Astrocyte (in vitro differentiated cells and primary cell): ENCODE results near the gene SEMA3G. TPM values are rescaled to one million over a fixed set of nuclear protein-coding genes. Genes with fewer than 3 reads are reported as not detected.
A peak's percentile ranks its signal among the peaks of the same experiment; 100 is the strongest.

Experiments
- DNase-seq: peaks from one replicate; pipeline ENCODE4 v3.0.0-alpha.2; 2010; ENCODE audit warnings: low read depth
- FAIRE-seq: peaks from 2 replicates; lab custom pipeline; 2011; peaks lifted over from hg19 to GRCh38; lab: Jason Lieb, UNC
- H2AFZ ChIP-seq: 2 replicates; pipeline ENCODE4 v1.6.0; 2012; ENCODE audit warnings: low read depth, low read length, inconsistent platforms
- H3K27ac ChIP-seq: 2 replicates; pipeline ENCODE4 v1.5.1; 2011; ENCODE audit warnings: low read depth, low read length, inconsistent platforms
- H3K27me3 ChIP-seq: 2 replicates; pipeline ENCODE4 v1.6.0; 2011; ENCODE audit warnings: low read length, inconsistent platforms; ENCODE audit not compliant: insufficient read depth
- H3K36me3 ChIP-seq: 2 replicates; pipeline ENCODE4 v1.5.1; 2011; ENCODE audit warnings: low read length, inconsistent platforms; ENCODE audit not compliant: insufficient read depth
- H3K4me1 ChIP-seq: 2 replicates; pipeline ENCODE4 v1.5.1; 2011; ENCODE audit warnings: low read length, inconsistent platforms; ENCODE audit not compliant: insufficient read depth
- H3K4me2 ChIP-seq: 2 replicates; pipeline ENCODE4 v1.6.0; 2012; ENCODE audit warnings: low read length, inconsistent platforms
- H3K4me3 ChIP-seq: 2 replicates; pipeline ENCODE4 v1.5.1; 2011; ENCODE audit warnings: low read depth, mild to moderate bottlenecking, low read length, inconsistent platforms; ENCODE audit not compliant: insufficient read depth
- H3K79me2 ChIP-seq: 2 replicates; pipeline ENCODE4 v1.6.0; 2012; ENCODE audit warnings: mild to moderate bottlenecking, low read length, inconsistent platforms; ENCODE audit not compliant: insufficient read depth
- H3K9ac ChIP-seq: 2 replicates; pipeline ENCODE4 v1.6.0; 2012; ENCODE audit warnings: mild to moderate bottlenecking, low read length, inconsistent platforms
- H3K9me3 ChIP-seq: 2 replicates; pipeline ENCODE4 v1.5.1; 2012; ENCODE audit warnings: low read depth, mild to moderate bottlenecking, low read length, inconsistent platforms; ENCODE audit not compliant: insufficient read depth
- H4K20me1 ChIP-seq: 2 replicates; pipeline ENCODE4 v1.6.0; 2012; ENCODE audit warnings: low read length, inconsistent platforms; ENCODE audit not compliant: insufficient read depth
- H3K27ac Mint-ChIP-seq: one replicate; pipeline ENCODE4 v1.8.0; 2021; ENCODE audit warnings: mild to moderate bottlenecking, mixed read lengths; ENCODE audit not compliant: unreplicated experiment
- H3K27me3 Mint-ChIP-seq: one replicate; pipeline ENCODE4 v1.8.0; 2021; ENCODE audit warnings: low read depth, mixed read lengths; ENCODE audit not compliant: unreplicated experiment
- H3K36me3 Mint-ChIP-seq: one replicate; pipeline ENCODE4 v1.8.0; 2021; ENCODE audit warnings: low read depth, mixed read lengths; ENCODE audit not compliant: unreplicated experiment
- H3K4me1 Mint-ChIP-seq: one replicate; pipeline ENCODE4 v1.8.0; 2021; ENCODE audit warnings: low read depth, mixed read lengths; ENCODE audit not compliant: unreplicated experiment
- H3K4me3 Mint-ChIP-seq: one replicate; pipeline ENCODE4 v1.8.0; 2021; ENCODE audit warnings: mild to moderate bottlenecking, moderate library complexity, mixed read lengths; ENCODE audit not compliant: unreplicated experiment
- H3K9me3 Mint-ChIP-seq: one replicate; pipeline ENCODE4 v1.8.0; 2021; ENCODE audit warnings: mild to moderate bottlenecking, mixed read lengths; ENCODE audit not compliant: unreplicated experiment
- EZH2 ChIP-seq: IDR thresholded peaks from 2 replicates; pipeline ENCODE4 v1.6.1; 2012; ENCODE audit warnings: mild to moderate bottlenecking, low read length, inconsistent platforms; ENCODE audit not compliant: insufficient read depth
- total RNA-seq: library from RNA; stranded (reverse); gene quantifications from 2 replicates; pipeline ENCODE4 v1.2.1, GENCODE V29; 2021
- TF ChIP-seq, protein P1 (sequence below): IDR thresholded peaks from 2 replicates; pipeline ENCODE4 v1.5.1; 2011; ENCODE audit warnings: low read depth, mild to moderate bottlenecking, inconsistent platforms, low read length, moderate library complexity; ENCODE audit not compliant: insufficient read depth

SEMA3G gene
- total RNA-seq, 1 donor from 2014 or later, result 0.09 TPM

DNA sequence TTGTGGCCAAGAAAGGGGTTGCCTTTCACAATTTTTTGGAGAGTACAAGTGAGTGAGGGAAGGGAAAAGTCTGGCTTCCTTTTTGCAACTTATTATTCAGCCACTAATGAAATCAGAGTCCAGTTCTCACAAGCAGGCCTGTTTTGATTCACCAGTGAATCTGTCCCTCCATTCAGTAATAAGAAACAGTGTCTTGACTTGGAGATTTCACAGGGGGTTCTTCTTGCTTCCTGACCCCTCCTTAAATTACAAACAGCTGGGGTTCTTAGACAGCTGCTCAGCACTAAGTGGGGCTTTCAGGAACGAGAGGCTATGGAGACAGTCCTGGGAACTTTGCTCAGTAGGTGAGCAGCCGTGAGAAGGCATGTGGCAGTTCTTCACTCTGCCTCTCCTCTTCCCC lies 24.5 kb downstream of the SEMA3G start:
- Histone ChIP-seq H3K27ac (no peak overlapping the region), H3K4me2 (no peak overlapping the region), H4K20me1 (no peaks in the 10 kb centered on the region), H3K4me1 (no peaks in the 10 kb centered on the region), H3K4me3 (no peak overlapping the region), H3K9ac (no peak overlapping the region), H3K36me3 (no peaks in the 10 kb centered on the region), H3K27me3 (no peaks in the 10 kb centered on the region), H2AFZ (no peak overlapping the region), H3K9me3 (no peaks in the 10 kb centered on the region), H3K79me2 (no peaks in the 10 kb centered on the region)
- H3K4me1 Mint-ChIP-seq, result no peaks in the 10 kb centered on the region
- no peak overlapping the region for H3K4me3 Mint-ChIP-seq
- H3K27me3 Mint-ChIP-seq, result peaks cover 13% of the 10 kb centered on the region
- FAIRE-seq (no peak), DNase-seq (no peak)
- H3K9me3 Mint-ChIP-seq, result no peaks in the 10 kb centered on the region
- H3K27ac Mint-ChIP-seq, result no peak overlapping the region
- H3K36me3 Mint-ChIP-seq, result peaks cover 4% of the 10 kb centered on the region
- TF ChIP-seq, protein P1, sequence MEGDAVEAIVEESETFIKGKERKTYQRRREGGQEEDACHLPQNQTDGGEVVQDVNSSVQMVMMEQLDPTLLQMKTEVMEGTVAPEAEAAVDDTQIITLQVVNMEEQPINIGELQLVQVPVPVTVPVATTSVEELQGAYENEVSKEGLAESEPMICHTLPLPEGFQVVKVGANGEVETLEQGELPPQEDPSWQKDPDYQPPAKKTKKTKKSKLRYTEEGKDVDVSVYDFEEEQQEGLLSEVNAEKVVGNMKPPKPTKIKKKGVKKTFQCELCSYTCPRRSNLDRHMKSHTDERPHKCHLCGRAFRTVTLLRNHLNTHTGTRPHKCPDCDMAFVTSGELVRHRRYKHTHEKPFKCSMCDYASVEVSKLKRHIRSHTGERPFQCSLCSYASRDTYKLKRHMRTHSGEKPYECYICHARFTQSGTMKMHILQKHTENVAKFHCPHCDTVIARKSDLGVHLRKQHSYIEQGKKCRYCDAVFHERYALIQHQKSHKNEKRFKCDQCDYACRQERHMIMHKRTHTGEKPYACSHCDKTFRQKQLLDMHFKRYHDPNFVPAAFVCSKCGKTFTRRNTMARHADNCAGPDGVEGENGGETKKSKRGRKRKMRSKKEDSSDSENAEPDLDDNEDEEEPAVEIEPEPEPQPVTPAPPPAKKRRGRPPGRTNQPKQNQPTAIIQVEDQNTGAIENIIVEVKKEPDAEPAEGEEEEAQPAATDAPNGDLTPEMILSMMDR, result no peak
- TF ChIP-seq EZH2, result no peak

DNA sequence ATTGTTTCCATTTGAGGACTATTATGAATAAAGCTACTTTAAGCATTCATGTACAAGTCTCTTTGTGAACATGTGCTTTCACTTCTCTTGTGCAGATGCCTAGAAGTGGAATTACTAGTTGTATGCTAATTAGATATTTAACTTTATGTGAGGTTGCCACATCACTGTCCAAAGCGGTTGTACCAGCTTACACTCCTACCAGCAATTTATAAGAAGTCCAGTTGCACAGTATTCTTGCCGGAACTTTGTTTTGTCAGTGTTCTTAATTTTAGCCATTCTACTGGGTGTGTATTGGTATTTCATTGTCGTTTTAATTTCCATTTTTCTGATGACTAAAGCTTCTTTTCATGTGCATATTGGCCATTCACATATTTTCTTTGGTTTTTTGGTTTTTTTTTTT lies 29.1 kb downstream of the SEMA3G start:
- Mint-ChIP-seq H3K9me3 (no peaks in the 10 kb centered on the region), H3K4me1 (peaks cover 2% of the 10 kb centered on the region), H3K27me3 (no peaks in the 10 kb centered on the region), H3K4me3 (no peak overlapping the region), H3K36me3 (peaks cover 2% of the 10 kb centered on the region), H3K27ac (no peak overlapping the region)
- Histone ChIP-seq H4K20me1 (peaks cover 13% of the 10 kb centered on the region), H3K27ac (no peak overlapping the region), H3K27me3 (no peaks in the 10 kb centered on the region), H2AFZ (no peak overlapping the region), H3K9ac (no peak overlapping the region), H3K4me2 (no peak overlapping the region), H3K9me3 (no peaks in the 10 kb centered on the region), H3K36me3 (no peaks in the 10 kb centered on the region), H3K4me1 (peaks cover 13% of the 10 kb centered on the region), H3K79me2 (no peaks in the 10 kb centered on the region), H3K4me3 (no peak overlapping the region)
- FAIRE-seq (no peak), DNase-seq (no peak)
- TF ChIP-seq, protein P1, result no peak
- no peak for TF ChIP-seq EZH2

DNA sequence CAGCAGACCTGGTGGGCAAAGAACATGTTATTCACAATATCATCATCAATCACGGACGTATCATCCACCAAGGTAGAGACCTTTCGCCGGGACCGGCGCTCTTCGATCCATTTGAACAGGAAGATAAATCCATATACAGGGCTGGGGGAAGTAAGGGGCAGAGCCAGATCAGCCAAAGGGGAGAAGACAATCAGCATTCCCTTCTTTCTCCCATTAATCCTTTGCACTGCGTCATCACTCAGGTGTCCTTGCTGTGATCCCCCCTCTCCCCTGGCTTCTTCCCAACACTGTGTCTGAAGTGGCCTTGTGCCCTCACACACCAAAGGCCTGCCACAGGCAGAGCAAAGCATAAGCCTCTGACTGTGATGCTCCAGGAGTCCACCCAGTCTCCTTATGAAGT lies 36.4 kb downstream of the SEMA3G start:
- peaks cover 11% of the 10 kb centered on the region for H3K36me3 ChIP-seq
- no peaks in the 10 kb centered on the region for H3K27me3 ChIP-seq
- peaks cover 26% of the 10 kb centered on the region for H3K4me1 ChIP-seq
- FAIRE-seq, result no peak
- no peak for DNase-seq
- Mint-ChIP-seq H3K27me3 (no peaks in the 10 kb centered on the region), H3K36me3 (peaks cover 12% of the 10 kb centered on the region), H3K27ac (peak overlapping the region; percentile 89), H3K9me3 (no peaks in the 10 kb centered on the region), H3K4me3 (peak overlapping the region; percentile 92), H3K4me1 (peaks cover 11% of the 10 kb centered on the region)
- no peaks in the 10 kb centered on the region for H3K9me3 ChIP-seq
- no peak overlapping the region for H3K27ac ChIP-seq
- no peak for TF ChIP-seq EZH2
- TF ChIP-seq, protein P1, result no peak
- H3K9ac ChIP-seq, result peak overlapping the region; percentile 95
- peak overlapping the region; percentile 98 for H3K4me2 ChIP-seq
- H3K4me3 ChIP-seq, result peak overlapping the region; percentile 90
- H4K20me1 ChIP-seq, result peaks cover 34% of the 10 kb centered on the region
- H3K79me2 ChIP-seq, result peaks cover 37% of the 10 kb centered on the region
- H2AFZ ChIP-seq, result no peak overlapping the region
